CD4-positive, alpha-beta T cell treated with Interleukin-17A for 1 hour (primary cell): ENCODE results near the gene PIP5K1B.

Source experiments
- DNase-seq: peaks from one replicate; pipeline ENCODE4 v3.0.0-alpha.2; 2020

The PIP5K1B gene

DNA sequence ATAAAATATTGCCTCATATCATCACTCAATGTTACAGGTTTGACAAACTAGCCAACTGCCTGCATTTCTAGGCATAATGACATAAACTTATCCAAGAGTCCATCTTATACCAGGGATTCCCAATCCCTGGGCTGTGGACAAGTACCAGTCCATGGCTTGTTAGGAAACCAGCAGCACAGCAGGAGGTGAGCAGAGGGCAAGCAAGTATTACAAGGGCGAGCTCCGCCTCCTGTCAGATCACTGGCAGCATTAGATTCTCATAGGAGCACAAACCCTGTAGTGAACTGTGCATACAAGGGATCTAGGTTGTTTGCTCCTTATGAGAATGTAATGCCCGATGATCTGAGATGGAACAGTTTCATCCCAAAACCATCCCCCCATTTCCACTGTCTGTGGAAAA lies 164.0 kb downstream of the PIP5K1B start:
- no peak for DNase-seq

DNA sequence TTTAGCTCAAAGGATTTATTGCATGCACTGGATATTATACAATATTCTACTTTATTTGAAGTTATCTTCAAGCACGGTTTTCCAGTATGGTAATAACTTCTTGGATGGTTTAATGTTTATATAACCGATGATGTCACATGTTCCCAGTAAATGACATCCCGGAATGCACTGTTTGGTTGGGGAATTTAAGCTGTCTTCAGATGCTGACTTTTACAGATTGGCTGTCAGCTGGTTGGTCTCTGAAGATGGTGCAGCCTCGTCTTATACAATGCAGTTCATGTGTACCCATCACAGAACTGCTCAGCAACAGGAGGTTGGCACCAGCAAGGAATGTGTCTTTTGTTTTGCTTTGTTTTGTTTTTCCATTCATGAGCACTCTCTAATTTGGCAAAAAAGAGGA lies 165.0 kb downstream of the PIP5K1B start:
- DNase-seq, result no peak

DNA sequence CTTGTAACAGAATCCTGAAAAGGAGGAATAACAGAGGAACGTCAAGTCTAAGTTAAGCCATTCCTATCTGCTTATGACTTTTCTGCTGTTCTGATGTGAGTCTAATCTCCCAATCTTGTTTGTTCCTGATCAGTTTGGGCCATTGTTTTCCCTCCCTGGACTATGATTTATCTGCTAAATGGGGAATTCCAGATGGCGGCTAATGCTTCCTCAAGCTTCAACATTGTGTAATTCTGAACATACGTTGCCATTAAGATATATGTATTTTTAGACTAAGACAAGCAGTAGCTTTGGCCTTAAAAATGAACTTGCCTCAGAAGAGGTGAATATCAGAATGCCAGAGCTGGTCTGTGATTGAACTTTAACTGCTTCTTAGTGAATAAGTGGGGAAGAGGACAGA lies 166.2 kb downstream of the PIP5K1B start:
- DNase-seq, result no peak

DNA sequence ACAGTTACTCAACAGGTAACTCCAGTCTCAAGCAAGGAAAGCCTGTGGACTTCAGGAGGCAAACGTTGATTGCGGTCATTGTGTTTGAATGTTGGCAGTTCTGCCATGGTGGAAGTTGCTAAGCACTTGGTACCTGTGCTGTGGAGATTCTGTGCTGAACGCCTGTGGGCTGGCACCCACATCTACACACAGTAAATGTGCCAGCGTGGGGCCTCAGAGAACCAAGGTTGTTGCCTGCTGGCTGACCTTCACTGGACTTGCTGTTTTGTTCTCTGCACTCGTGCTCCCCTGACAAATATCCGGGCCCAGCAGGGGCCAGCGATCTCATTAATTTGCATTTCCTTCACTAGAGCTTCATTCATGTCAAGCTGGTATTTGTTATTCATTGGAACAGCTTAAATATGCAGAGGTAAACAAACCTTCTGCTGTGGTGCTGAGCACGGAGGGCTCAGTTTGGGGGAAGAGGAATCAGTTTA lies 167.0 kb downstream of the PIP5K1B start:
- no peak for DNase-seq

DNA sequence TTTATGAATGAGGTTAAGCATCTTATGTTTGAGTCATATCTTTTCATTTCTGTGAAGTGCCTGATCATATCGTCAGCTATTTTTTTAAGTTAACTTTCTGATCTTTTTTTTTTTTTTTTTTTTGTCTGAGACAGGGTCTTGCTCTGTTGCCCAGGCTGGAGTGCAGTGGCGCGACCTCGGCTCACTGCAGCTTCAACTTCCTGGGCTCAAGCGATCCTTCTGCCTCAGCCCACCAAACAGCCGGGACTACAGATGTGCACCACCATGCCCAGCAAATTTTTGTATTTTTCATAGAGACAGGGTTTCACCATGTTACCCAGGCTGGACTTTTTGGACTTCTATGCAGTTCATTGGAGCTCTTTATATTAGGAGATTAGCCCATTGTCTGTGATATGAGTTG lies 168.1 kb downstream of the PIP5K1B start:
- DNase-seq, result no peak

DNA sequence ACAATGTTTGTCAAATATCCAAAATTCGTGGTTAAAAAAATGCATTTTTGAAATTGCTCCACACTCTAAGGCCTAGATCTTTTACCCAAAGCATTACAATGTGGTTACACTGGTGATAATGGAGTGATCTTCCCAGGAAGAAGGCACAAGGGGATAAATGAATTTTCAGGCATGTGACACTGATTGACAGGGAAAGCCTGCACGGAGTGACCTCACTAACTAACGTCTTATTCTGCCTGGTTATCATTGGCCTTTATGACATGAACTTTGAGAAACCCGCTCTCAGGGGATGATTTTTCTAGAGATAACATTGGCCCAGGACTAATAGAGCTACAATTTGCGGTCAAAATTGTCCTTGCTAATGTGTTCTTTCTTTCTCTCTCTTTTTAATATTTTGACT lies 171.2 kb downstream of the PIP5K1B start:
- no peak for DNase-seq

DNA sequence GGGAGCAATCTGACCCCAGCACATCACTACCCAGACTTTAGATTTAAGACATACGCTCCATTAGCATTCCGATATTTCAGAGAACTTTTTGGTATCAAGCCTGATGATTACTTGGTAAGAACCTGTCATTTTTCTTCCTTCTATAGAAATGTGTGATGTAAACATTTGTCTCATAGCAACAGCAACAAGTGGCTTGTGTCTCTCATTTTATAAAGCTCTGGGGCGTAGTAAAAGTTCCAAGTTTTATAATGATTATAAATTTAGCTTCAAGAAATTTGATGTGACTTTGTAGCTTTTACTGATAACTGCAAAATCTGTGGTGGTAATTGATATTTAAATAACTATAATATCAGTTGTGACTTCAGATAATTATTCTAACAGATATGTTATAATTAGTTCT lies 171.6 kb downstream of the PIP5K1B start:
- DNase-seq, result no peak

DNA sequence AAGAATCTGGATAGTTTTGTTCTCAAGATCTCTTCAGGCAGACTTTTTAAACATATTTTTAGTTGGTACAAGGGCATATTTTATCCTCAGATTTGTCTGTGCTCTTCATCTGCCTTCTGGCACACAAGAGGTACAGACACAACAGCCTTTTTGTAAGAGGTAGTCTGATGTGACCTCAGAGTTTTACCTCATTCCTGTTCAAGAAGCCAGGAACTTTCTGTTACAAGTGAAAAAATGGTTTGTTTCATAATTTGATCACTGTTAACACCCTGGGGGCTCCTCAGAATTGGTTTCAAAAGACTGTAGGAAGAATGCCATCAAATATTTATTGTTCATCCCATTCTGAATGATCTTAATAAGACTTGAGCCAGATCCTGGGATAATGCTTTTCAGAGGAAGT lies 172.2 kb downstream of the PIP5K1B start:
- no peak for DNase-seq

DNA sequence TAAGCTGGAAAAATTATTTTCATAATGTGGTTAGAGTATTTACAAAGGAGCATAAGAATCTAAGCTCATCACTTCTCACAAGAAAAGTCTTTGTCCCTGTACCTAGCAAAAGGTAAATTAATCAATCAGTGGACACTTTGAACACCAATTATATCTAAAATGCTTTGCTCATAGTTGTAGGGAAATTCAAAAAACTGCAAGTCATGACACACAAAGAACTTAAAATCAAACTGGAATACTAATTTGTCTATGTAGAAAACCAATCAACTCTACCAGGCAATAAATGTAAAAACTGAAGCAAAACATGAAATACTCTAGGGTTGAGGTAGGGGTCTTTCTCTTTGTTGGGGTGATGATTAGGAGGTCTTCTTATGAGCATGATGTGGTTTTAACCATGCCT lies 173.4 kb downstream of the PIP5K1B start:
- no peak for DNase-seq

DNA sequence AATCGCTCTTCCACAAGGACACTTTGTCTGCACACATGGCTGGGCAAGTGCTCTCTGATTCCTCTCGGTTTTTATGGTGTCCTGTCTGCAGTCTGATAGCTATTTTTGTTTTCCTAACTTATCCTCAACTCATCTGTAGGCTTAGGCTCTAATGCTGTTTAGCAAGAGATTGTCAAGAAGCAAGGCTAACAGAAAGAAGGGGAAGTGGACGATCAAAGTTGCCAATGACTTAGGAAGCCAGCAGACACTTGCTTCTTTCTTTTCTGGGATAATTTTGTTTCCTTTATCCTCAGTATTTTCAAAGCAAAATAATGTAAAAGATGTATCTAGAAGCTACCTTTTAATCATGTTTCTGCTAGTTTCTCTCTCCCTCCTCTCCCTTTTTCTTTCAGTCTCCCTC lies 178.2 kb downstream of the PIP5K1B start:
- no peak for DNase-seq

DNA sequence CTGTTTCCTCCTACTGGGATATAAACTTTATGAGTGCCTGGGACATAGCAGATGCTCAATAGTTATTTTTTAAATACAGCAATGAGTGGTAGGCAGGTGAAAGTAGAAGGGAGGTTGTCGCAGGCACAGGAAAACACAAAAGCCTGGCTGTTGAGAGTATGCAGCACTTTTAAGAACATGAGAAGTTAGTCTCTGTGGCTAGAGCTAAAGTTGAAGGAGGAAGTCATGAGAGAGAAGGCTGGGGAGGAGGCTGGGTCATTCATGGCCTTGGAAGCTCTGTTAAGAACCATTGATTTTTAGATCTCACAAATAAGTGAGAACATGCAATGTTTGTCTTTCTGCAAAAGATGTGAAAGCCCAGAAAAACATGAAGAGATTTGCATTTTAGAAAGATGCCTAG lies 182.2 kb downstream of the PIP5K1B start:
- DNase-seq, result no peak

DNA sequence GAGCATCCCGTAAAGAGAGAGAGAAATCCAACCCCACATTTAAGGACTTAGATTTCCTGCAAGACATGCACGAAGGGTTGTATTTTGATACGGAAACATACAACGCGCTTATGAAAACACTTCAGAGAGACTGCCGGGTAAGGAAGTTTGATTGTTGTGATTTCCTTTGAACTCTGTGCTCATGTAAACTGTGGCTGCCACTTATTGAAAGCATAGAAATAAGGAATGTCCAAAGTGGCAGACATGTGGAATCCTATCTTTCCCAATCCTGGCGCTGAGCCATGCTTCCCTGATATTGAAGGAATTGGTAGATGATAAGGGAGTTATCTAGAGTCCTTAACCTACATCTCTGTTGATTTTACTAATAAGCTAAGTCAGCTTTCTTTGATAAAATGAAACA lies 189.5 kb downstream of the PIP5K1B start:
- DNase-seq, result no peak

DNA sequence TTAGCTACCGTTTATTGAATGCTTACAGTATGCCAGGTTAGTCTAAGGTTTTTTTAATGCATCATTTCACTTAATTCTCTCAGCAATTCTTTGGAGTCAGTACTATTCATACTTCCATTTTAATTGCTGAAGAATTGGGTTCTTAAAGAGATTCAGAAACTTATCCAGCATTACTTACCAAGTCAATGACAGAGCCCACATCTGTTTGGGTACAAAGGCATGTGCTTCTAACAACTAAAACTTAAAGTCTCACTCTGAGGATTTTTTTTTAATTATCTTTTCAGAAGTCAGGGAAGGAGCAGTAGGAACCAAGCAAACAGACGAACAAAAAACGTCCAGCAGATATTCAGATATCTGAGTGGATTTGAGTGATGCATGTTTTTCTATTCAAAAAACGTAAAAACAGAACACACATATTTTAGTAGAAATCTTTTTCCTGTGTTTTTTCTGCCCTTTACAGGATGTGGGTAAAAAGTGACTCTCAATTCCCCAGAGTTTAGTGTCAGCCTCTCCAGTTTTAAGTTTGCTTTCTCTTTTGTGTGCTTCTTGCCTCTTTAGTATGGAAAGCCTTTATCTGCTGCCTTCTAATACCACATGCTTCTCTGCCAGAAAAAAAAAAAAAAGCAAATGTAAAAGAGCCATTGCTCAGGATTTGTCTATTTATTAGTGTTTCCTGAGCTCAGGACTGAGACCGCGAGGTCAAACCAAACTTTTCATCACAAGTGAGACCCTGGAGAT lies 190.9 kb downstream of the PIP5K1B start:
- DNase-seq, result peak; percentile 20

DNA sequence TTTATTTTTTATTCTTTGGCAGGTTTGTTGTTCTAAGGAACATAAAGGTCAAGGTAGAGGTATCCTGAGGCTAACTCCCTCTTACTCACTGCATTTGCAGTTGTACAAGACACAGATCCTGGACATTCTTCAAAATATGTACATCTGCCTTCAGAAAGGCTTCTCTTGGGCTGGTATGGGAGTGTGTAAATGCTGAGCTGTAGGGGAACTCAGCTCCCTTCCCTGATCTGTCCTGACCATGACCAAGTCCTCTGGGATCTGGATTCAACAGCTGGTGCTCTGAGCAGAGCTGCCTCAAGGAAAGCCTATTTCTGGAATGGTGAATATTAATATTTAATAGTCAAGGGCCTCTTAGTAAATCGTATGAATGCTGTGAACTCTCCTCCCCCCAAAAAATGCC lies 191.4 kb downstream of the PIP5K1B start:
- DNase-seq, result no peak

DNA sequence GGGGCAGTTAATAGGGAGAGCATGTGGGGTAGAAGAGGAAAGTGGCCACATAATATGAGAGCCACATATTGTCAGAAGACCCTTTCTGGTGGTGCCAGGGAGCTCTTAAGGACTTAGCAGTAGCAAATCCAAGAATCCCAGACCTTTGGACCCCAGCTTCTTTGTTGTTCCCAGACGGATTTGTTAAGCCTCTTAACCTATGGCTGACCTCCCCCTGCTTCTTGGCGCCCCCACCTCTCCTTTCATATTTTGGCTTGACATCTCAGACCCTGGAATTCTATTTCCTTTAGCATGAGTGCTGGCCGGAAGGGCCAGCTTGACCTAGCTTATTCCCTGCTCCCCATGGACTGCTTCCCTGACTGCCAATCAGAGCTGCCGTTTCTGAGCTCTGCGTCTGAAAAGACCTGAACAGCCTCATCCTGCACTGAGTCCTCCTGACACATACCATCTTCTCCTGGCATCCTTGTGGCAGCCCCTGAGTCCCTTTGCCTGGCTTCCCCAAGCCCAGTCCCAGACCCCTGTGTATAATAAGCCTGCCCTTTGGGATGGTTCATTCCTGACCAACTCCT lies 192.6 kb downstream of the PIP5K1B start:
- DNase-seq, result no peak

DNA sequence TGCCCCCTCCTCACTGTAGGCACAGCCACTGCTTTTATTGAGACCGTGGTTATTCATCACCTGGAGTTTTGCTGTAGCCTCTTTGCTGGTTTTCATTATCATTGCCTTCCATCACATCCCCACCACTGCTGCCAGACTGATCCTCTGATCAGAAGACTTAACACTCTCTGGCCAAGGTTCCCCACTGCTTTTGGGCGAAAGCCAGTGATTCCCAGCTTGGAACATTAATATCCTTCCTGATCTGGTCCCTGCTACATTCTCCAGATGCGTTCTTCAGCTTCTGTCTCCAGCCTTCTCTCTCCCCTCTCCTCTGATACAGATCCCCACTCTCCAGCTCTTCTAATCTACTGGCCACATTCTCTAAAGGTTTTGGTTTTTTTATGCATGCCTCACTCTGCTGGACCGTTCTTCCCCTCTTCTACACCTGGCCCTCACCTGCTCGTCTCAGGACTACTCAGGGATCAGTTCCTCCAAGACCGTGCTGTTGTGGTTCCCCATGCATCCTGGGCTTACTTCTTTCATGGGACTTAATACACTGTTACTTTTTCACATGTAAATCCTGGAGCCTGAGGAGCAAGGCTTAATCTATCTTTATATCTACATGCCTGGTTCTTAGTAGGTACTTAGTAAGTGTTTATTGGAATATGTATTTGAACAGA lies 193.9 kb downstream of the PIP5K1B start:
- no peak for DNase-seq

DNA sequence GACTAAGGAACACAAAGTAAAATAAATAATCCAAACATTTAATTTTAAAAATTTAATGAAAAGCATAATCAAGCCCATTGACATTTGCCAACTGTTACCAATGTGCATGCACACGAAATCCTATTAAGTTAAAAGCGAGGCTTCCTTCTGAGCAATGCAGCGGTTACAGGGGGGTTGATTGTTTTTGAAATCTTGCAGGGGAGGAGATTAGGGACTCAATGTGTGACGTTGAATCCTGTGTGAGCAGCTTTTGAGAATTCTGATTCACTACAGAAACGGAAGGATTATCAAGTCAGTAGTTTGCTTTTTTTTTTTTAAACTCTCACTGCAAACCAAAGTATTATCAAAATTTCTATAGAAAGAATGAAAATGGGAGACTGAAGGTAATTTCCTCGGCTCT lies 199.4 kb downstream of the PIP5K1B start:
- DNase-seq, result no peak

DNA sequence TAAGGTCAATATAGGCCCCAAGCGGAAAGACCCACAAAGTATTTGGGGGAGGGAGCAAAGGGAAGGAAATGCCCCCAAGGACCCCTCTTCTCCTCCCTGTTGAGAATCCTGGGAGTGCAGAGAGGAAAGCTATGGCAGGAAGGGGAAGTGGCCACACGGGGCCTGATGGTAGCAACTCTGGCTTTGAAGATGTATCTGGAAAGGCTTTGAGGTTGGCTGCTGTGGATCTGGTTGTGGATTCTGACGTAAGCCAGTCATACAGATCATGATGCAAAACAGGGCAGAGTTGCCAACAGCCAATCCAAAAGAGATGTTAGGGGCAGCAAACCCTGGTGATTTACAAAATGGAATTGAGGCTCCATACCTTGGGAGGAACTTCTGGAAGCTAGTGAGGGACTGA lies 200.1 kb downstream of the PIP5K1B start:
- DNase-seq, result no peak

DNA sequence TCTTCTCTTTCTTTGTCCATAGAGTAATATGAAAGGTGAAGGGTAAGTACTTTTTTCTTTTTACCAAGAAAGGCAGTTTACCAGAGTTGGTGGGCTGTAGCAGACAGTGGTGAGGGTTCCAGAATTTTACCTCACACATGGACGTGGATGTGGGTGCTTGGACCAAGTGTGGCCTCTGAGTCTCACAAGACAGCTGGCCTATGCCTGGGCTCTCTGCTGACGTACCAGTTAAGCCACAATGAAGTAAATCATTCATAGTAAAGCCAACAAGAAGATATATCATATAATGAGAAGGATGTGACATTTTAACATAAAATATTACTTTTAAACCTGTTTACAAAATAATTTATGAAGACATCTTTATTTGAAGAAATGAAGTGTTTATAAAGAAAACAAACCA lies 202.9 kb downstream of the PIP5K1B start:
- DNase-seq, result no peak

DNA sequence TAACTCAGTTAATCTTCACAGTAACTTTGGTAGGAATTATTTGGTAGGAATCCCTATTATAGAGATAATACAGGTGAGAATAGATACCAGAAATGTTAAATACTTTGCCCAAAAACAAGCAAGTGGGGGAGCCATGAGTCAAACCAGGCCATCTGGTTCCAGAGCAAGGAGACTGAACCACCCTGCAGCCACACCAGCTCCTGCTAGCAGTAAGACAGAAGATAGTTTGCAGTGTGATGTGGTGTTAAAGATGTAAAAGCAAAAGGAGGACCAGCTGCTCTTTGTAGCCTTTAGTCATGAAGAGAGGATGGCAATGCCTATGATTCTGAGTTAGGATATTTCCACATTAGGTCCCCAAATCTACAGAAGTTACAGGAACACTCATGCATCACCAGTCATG lies 207.5 kb downstream of the PIP5K1B start:
- DNase-seq, result no peak

DNA sequence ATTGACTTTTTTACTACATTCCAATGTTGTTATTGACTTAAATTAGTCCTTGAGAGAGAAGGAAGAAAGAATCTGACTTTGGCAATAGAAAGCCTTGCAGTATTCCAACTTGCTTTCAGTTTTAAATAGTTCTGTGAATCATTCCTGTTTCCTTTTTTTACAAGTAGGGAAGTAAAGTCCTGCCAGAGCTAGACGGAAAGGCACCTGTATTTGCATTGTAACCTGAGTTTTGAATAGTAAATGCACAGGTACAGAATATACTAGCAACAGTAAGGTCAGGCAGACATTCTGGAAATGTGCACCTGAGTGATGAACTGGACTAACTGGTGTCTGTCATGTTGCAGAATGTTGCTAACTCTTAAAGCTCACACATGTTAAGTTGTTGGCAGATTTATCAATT lies 208.0 kb downstream of the PIP5K1B start:
- no peak for DNase-seq

DNA sequence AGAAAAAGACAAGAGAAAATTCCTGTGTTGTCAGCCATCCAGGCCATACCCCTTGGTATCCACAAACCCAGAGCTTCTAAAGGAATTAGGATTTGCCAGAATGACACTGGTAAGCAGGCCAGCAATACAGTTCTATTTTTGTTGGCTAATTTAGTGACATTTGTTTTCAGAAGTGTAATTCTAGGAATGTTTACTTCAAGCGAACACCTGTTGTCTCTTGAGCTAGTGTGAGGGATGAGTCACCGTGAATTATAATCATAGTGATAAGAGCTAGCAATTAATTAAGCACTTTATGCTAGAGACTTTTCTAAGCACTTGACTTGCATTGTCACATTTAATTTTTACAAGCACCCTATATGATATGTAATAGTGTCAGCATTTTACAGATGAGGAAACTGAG lies 209.7 kb downstream of the PIP5K1B start:
- DNase-seq, result no peak

DNA sequence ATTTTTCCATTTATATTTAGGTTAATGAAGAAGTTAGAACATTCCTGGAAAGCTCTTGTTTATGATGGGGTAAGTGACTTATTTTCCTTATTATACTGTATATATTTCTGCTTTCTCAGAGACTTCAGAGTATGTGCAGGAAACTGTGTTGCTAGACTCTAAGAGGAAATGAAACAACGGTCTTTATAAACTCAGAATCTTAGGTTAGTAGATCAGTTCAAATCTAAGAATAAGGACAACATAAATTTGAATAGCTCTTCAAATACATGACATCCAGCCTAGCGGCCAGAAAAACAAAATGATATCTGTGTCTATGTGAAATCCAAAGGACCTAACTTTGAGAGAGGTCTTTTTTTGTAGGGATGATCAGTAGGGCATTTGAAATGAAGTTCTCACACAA lies 214.6 kb downstream of the PIP5K1B start:
- DNase-seq, result no peak

DNA sequence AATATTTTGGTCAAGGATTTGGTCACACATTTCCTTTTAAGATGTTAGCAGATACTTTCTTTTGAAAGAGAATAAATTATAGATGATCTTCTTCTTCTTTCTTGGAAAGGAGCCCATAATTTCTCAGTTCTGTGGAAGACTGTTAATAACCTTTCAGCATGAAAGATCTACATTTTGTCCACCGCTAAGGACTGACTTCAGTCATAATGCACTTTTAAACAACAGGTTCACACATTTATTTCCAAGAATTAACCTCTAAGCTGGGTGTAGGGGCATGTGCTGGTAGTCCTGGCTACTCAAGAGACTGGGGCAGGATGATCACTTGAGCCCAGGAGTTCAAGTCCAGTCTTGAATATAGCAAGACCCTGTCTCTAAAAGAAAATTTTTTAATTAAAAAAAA lies 215.9 kb downstream of the PIP5K1B start:
- no peak for DNase-seq

DNA sequence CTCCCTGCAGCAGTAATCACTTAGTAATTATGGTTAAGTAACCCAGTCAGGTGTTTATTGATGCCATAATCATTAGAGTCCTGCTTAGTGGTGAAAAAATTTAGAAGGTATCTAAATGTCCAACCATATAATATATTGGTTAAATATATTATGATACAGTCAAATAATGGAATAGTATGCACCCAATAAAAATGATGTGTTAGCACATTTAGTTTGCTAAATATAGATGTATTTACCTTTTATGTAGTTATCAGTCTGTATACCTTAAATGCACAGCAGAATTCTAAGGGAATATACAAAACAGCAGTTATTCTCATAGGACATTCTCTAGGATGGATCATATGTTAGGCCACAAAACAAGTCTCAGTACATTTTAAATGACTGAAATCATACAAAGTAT lies 218.4 kb downstream of the PIP5K1B start:
- DNase-seq, result no peak
